A549 (cell line): ENCODE results near the gene LOXHD1. TPM values are rescaled to one million over a fixed set of nuclear protein-coding genes. Genes with fewer than 3 reads are reported as not detected.

Experiments used
- ATAC-seq, 2 experiments: fragments of 200-7000 bp in 1 of 2; fragments of >200 bp in 1 of 2; cut with Nextera tagmentation in 1 of 2; cut with Tn5 transposase in 1 of 2; 3 replicates each; pipeline versions ENCODE4 v1.8.0 to v1.9.1; 2018 to 2020; ENCODE audit warnings: mild to moderate bottlenecking in 1 of 2, moderate library complexity in 1 of 2
- CTCF ChIA-PET: fragments of 300-600 bp; sonication (Branson Sonifier 250); formaldehyde crosslinking; extraction: SDS; loops from one replicate; lab custom pipeline; 2021; ENCODE audit warnings: antibody characterized with exemption, inconsistent platforms; lab: Yijun Ruan, JAX
- POLR2A ChIA-PET: fragments of 350-600 bp; formaldehyde crosslinking; extraction: SDS; loops from one replicate; lab custom pipeline; 2021; ENCODE audit warnings: antibody characterized with exemption, inconsistent platforms; lab: Yijun Ruan, JAX
- DNase-seq, 2 experiments: peaks; one replicate each; pipeline versions ENCODE4 v3.0.0 to v3.0.0-alpha.2; 2011 to 2016; ENCODE audit warnings: low read depth in 1 of 2, low spot score in 1 of 2
- FAIRE-seq: peaks from 2 replicates; lab custom pipeline; 2011; peaks lifted over from hg19 to GRCh38; lab: Jason Lieb, UNC
- H3K27ac ChIP-seq, 2 experiments: fragments of >200 bp; sonication (Bioruptor Twin); formaldehyde crosslinking; 3 replicates each; pipeline ENCODE4 v1.5.1; 2016 to 2017
- H3K4me1 ChIP-seq: fragments of >200 bp; sonication (Bioruptor Twin); formaldehyde crosslinking; 3 replicates; pipeline ENCODE4 v1.6.1; 2016
- H3K4me2 ChIP-seq: fragments of >200 bp; sonication (Bioruptor Twin); formaldehyde crosslinking; 3 replicates; pipeline ENCODE4 v1.6.1; 2016
- H3K4me3 ChIP-seq: fragments of >200 bp; sonication (Bioruptor Twin); formaldehyde crosslinking; 3 replicates; pipeline ENCODE4 v1.5.1; 2016
- H3K9me3 ChIP-seq: fragments of >200 bp; sonication (Bioruptor Twin); formaldehyde crosslinking; 3 replicates; pipeline ENCODE4 v1.6.1; 2016
- CBX8 ChIP-seq: fragments of 200-600 bp; sonication (generic); IDR thresholded peaks from 2 replicates; pipeline ENCODE4 v1.6.1; 2016
- EHF ChIP-seq: fragments of 250-450 bp; sonication (Bioruptor Pico); IDR thresholded peaks from 2 replicates; pipeline ENCODE4 v1.5.0; 2020; ENCODE audit warnings: mild to moderate bottlenecking
- EP300 ChIP-seq, 2 experiments: fragments of >200 bp; sonication (Bioruptor Twin); formaldehyde crosslinking; IDR thresholded peaks; 2 replicates in 1 of 2; 3 replicates in 1 of 2; pipeline ENCODE4 v1.6.1; 2016 to 2017
- ESRRA ChIP-seq: fragments of 150-350 bp; IDR thresholded peaks from 2 replicates; pipeline ENCODE4 v1.6.1; 2014; ENCODE audit warnings: mild to moderate bottlenecking, low read length, borderline replicate concordance
- GATA3 ChIP-seq: IDR thresholded peaks from 2 replicates; pipeline ENCODE4 v1.6.1; 2012; ENCODE audit warnings: borderline replicate concordance
- HOXB5 ChIP-seq: fragments of 250-450 bp; sonication (Bioruptor Pico); IDR thresholded peaks from 2 replicates; pipeline ENCODE4 v1.5.0; 2020; ENCODE audit warnings: mild to moderate bottlenecking, moderate library complexity
- JUN ChIP-seq, 2 experiments: fragments of >200 bp; sonication (Bioruptor Twin); formaldehyde crosslinking; IDR thresholded peaks; 2 replicates in 1 of 2; 3 replicates in 1 of 2; pipeline ENCODE4 v1.6.1; 2016 to 2017
- NPAS2 ChIP-seq: fragments of 250-450 bp; sonication (Bioruptor Pico); IDR thresholded peaks from 2 replicates; pipeline ENCODE4 v1.8.0; 2022; ENCODE audit warnings: mild to moderate bottlenecking, moderate library complexity, borderline replicate concordance
- RCOR1 ChIP-seq: fragments of 150-350 bp; IDR thresholded peaks from 2 replicates; pipeline ENCODE4 v1.6.1; 2014; ENCODE audit warnings: antibody characterized with exemption, low read length, low read depth
- RFX5 ChIP-seq: fragments of 450-650 bp; IDR thresholded peaks from 2 replicates; pipeline ENCODE4 v1.7.1; 2014; ENCODE audit warnings: antibody characterized with exemption, mild to moderate bottlenecking, moderate library complexity
- RNF2 ChIP-seq: fragments of 200-600 bp; sonication (generic); IDR thresholded peaks from 2 replicates; pipeline ENCODE4 v1.6.1; 2016; ENCODE audit warnings: low read depth, mild to moderate bottlenecking, antibody characterized with exemption, moderate library complexity, borderline replicate concordance
- SREBF2 ChIP-seq: fragments of 450-650 bp; IDR thresholded peaks from 2 replicates; pipeline ENCODE4 v1.6.1; 2014; ENCODE audit warnings: mild to moderate bottlenecking, moderate library complexity
- ZC3H11A ChIP-seq: fragments of 450-650 bp; IDR thresholded peaks from 2 replicates; pipeline ENCODE4 v1.6.1; 2014; ENCODE audit warnings: antibody characterized with exemption, mild to moderate bottlenecking
- ZFP36 ChIP-seq: fragments of 450-650 bp; IDR thresholded peaks from 2 replicates; pipeline ENCODE4 v1.6.1; 2014; ENCODE audit warnings: borderline replicate concordance; ENCODE audit not compliant: partially characterized antibody
- WGBS: methylation state at CpG from one replicate; pipeline ENCODE4 v1.1.6; 2017; ENCODE audit errors: missing lambda C conversion rate; 5-methylcytosine and 5-hydroxymethylcytosine counted together
- polyA plus RNA-seq, 4 experiments: library from polyadenylated mRNA; depleted of rRNA in 3 of 4; stranded (reverse); fragments of >200 nt; fragmentation: RNase III in 1 of 4; extraction: RNeasy Plus Mini Kit Qiagen cat#74134 plus additional on column Dnase treatment in 1 of 4; gene quantifications; 2 replicates in 3 of 4; 3 replicates in 1 of 4; pipeline ENCODE4 v1.2.3, GENCODE V29; 2011 to 2017
- TF ChIP-seq, protein P1 (sequence below): fragments of 200-600 bp; sonication (generic); IDR thresholded peaks from 2 replicates; pipeline ENCODE4 v1.6.1; 2016; ENCODE audit warnings: antibody characterized with exemption, mild to moderate bottlenecking, moderate library complexity
- TF ChIP-seq, protein P2 (sequence below): fragments of 250-450 bp; sonication (Bioruptor Pico); IDR thresholded peaks from 2 replicates; pipeline ENCODE4 v1.5.0; 2020; ENCODE audit warnings: low read depth, mild to moderate bottlenecking, moderate library complexity
- TF ChIP-seq, protein P3 (sequence below): IDR thresholded peaks from 2 replicates; pipeline ENCODE4 v1.6.1; 2012
- TF ChIP-seq, protein P4 (sequence below): fragments of 450-650 bp; IDR thresholded peaks from 2 replicates; pipeline ENCODE4 v1.6.1; 2014; ENCODE audit warnings: antibody characterized with exemption

Gene LOXHD1
- polyA plus RNA-seq, 2 of the 4 experiments (the other 2 are of a cell fraction) = not detected

DNA sequence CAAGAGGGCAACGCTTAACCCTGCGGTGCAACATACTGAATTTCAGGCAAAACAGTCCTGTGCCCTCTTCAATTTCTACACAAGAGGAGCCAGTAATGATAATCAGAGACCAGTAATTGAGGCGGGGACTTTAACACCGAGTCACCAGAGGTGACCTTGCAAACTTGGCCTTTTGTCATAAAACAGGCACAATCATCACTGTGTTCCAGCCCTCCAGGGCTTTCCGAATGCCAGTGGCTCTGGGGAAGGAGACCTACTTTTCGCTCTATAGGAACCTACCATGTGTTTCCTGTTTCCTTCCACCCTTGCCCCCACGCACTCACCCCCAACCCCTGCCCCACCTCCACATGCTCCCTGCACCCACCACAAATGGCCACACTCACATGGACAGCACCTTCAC lies 47.2 kb upstream of the LOXHD1 start:
- Histone ChIP-seq H3K9me3 (no peaks in the 10 kb centered on the region), H3K4me1 (no peaks in the 10 kb centered on the region), H3K4me2 (no peak overlapping the region), H3K27ac (no peak overlapping the region), H3K4me3 (no peak overlapping the region)
- 60% methylated on average over 5 of the region's 7 CpGs for WGBS
- TF ChIP-seq, protein P1, sequence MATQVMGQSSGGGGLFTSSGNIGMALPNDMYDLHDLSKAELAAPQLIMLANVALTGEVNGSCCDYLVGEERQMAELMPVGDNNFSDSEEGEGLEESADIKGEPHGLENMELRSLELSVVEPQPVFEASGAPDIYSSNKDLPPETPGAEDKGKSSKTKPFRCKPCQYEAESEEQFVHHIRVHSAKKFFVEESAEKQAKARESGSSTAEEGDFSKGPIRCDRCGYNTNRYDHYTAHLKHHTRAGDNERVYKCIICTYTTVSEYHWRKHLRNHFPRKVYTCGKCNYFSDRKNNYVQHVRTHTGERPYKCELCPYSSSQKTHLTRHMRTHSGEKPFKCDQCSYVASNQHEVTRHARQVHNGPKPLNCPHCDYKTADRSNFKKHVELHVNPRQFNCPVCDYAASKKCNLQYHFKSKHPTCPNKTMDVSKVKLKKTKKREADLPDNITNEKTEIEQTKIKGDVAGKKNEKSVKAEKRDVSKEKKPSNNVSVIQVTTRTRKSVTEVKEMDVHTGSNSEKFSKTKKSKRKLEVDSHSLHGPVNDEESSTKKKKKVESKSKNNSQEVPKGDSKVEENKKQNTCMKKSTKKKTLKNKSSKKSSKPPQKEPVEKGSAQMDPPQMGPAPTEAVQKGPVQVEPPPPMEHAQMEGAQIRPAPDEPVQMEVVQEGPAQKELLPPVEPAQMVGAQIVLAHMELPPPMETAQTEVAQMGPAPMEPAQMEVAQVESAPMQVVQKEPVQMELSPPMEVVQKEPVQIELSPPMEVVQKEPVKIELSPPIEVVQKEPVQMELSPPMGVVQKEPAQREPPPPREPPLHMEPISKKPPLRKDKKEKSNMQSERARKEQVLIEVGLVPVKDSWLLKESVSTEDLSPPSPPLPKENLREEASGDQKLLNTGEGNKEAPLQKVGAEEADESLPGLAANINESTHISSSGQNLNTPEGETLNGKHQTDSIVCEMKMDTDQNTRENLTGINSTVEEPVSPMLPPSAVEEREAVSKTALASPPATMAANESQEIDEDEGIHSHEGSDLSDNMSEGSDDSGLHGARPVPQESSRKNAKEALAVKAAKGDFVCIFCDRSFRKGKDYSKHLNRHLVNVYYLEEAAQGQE = no peak
- CTCF ChIA-PET = no interaction called here
- FAIRE-seq = no peak
- POLR2A ChIA-PET = no interaction called here
- ATAC-seq = no peak
- DNase-seq = no peak

DNA sequence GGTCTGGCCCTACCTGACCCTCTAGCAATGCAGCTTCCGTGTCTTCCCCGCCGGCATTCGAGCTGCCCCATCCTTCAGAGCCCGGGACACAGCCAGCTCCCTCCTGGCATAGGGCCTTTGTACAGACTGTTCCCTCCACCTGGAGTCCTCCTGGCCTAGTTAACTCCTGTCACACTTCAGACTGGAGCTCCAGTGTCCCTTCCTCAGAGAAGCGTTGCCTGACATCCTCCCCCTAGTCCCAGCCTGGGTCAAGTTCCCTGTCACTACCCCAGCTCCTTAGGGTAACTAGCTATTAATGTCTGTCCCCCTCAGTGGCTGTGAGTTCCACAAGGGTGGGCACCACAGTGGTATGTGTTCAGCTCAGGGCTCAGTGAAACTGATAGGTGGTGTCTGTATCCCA lies 45.5 kb upstream of the LOXHD1 start:
- DNase-seq (no peak), ATAC-seq (no peak; a peak in 1 of 6 replicates), FAIRE-seq (no peak)
- WGBS = 73% methylated on average over 6 of the region's 6 CpGs
- H3K4me3 ChIP-seq = no peak overlapping the region
- CTCF ChIA-PET = interaction anchor here (0.8 to 1.4 kb wide), 3 partner anchors 9 to 421 kb away, joined by 3 to 5 read pairs (median 4); no protein-coding TSS in a partner anchor
- H3K9me3 ChIP-seq = no peaks in the 10 kb centered on the region
- no peaks in the 10 kb centered on the region for H3K4me1 ChIP-seq
- POLR2A ChIA-PET = no interaction called here
- H3K27ac ChIP-seq = no peak overlapping the region
- TF ChIP-seq ZC3H11A = no peak
- TF ChIP-seq EHF = no peak
- TF ChIP-seq, protein P2, sequence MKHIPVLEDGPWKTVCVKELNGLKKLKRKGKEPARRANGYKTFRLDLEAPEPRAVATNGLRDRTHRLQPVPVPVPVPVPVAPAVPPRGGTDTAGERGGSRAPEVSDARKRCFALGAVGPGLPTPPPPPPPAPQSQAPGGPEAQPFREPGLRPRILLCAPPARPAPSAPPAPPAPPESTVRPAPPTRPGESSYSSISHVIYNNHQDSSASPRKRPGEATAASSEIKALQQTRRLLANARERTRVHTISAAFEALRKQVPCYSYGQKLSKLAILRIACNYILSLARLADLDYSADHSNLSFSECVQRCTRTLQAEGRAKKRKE (CRISPR knock-in tag) = no peak
- no peak for TF ChIP-seq CBX8
- TF ChIP-seq, protein P3, sequence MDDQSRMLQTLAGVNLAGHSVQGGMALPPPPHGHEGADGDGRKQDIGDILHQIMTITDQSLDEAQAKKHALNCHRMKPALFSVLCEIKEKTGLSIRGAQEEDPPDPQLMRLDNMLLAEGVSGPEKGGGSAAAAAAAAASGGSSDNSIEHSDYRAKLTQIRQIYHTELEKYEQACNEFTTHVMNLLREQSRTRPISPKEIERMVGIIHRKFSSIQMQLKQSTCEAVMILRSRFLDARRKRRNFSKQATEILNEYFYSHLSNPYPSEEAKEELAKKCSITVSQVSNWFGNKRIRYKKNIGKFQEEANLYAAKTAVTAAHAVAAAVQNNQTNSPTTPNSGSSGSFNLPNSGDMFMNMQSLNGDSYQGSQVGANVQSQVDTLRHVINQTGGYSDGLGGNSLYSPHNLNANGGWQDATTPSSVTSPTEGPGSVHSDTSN = no peak
- no peak for TF ChIP-seq GATA3
- no peak overlapping the region for H3K4me2 ChIP-seq

DNA sequence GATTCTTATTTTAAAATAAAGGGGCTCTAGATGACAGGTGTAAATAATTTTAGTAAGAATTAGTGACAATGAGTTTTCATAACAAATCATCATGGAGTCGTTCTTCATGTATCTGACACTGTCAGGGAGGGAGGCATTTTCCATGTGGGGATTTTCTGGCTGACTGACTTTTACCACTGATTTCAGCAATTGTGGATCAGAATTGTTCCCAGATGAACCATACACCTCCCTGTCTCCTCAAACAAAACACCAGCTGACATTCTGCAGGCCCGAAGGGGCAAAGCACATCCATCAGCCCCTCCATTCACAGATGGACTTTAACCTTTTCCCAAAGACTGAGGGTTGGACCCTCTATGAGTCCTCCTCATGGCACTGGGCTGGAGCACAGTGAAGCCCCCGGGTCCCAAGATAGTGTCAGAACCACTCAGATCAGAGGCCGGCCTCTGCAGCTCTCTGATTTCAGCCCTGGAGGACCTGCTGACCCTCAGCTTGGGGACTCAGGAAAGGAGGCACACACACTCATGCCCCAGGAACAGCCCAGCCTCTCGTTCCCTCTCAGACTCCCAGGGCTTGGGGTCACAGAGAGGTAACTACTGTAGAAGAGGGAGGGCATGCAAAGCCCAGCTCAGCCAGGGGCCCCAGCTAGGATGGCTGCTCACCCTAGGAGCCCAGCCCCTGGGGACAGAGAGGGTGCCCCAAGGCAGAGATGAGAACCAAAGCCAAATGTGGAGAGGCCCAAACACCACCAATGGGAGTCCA lies 43.2 kb upstream of the LOXHD1 start:
- TF ChIP-seq RNF2 (no peak), ZFP36 (no peak), RCOR1 (no peak), SREBF2 (no peak), NPAS2 (CRISPR knock-in tag) (no peak), EP300 (IDR thresholded peaks at IDR 0.05) (no peak), HOXB5 (CRISPR knock-in tag) (no peak), RFX5 (no peak), ESRRA (no peak), JUN (IDR thresholded peaks at IDR 0.05) (no peak)
- TF ChIP-seq, protein P4, sequence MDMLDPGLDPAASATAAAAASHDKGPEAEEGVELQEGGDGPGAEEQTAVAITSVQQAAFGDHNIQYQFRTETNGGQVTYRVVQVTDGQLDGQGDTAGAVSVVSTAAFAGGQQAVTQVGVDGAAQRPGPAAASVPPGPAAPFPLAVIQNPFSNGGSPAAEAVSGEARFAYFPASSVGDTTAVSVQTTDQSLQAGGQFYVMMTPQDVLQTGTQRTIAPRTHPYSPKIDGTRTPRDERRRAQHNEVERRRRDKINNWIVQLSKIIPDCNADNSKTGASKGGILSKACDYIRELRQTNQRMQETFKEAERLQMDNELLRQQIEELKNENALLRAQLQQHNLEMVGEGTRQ = no peak
- TF ChIP-seq, protein P1 = no peak
- no peak overlapping the region for H3K27ac ChIP-seq
- FAIRE-seq (no peak), ATAC-seq (no peak), DNase-seq (no peak)
- H3K9me3 ChIP-seq = no peaks in the 10 kb centered on the region
- no peak overlapping the region for H3K4me3 ChIP-seq
- no peak overlapping the region for H3K4me2 ChIP-seq
- ChIA-PET POLR2A (no interaction called here), CTCF (no interaction called here)
- 46% methylated on average over 4 of the region's 5 CpGs for whole genome bisulfite sequencing
- H3K4me1 ChIP-seq = no peaks in the 10 kb centered on the region
